HG02763 (cell line): ENCODE data around the gene ABI2.

ENCODE experiments used
- ATAC-seq: cut with Tn5 transposase; IDR thresholded peaks from one replicate; pipeline ENCODE4 v1.9.1; 2021; ENCODE audit warnings: mild to moderate bottlenecking, moderate library complexity; ENCODE audit not compliant: unreplicated experiment

ABI2 gene

GRCh38 chr2:203470371-203470770 lies 142.2 kb downstream of the ABI2 start:
- ATAC-seq, result no peak

GRCh38 chr2:203471323-203471722 lies 143.1 kb downstream of the ABI2 start:
- no peak for ATAC-seq

- ATAC-seq, result no peak
Observed at GRCh38 chr2:203476881-203477280, 148.7 kb downstream of the ABI2 start.

- ATAC-seq, result no peak
Observed at GRCh38 chr2:203480623-203481022, 152.4 kb downstream of the ABI2 start.

- ATAC-seq, result no peak
Observed at GRCh38 chr2:203484266-203485112, 156.3 kb downstream of the ABI2 start.

GRCh38 chr2:203489531-203489930 lies 161.3 kb downstream of the ABI2 start:
- no peak for ATAC-seq

- ATAC-seq, result no peak
Observed at GRCh38 chr2:203490391-203490790, 162.2 kb downstream of the ABI2 start.

- ATAC-seq, result no peak
Observed at GRCh38 chr2:203492965-203493364, 164.8 kb downstream of the ABI2 start.
